A549 (cell line): ENCODE measurements around the gene RBM12. TPM values are rescaled to one million over a fixed set of nuclear protein-coding genes. Genes with fewer than 3 reads are reported as not detected.

Experiments
- ATAC-seq, 2 experiments: fragments of 200-7000 bp in 1 of 2; fragments of >200 bp in 1 of 2; cut with Nextera tagmentation in 1 of 2; cut with Tn5 transposase in 1 of 2; 3 replicates each; pipeline versions ENCODE4 v1.8.0 to v1.9.1; 2018 to 2020; ENCODE audit warnings: mild to moderate bottlenecking in 1 of 2, moderate library complexity in 1 of 2
- CTCF ChIA-PET: fragments of 300-600 bp; sonication (Branson Sonifier 250); formaldehyde crosslinking; extraction: SDS; loops from one replicate; lab custom pipeline; 2021; ENCODE audit warnings: antibody characterized with exemption, inconsistent platforms; lab: Yijun Ruan, JAX
- POLR2A ChIA-PET: fragments of 350-600 bp; formaldehyde crosslinking; extraction: SDS; loops from one replicate; lab custom pipeline; 2021; ENCODE audit warnings: antibody characterized with exemption, inconsistent platforms; lab: Yijun Ruan, JAX
- DNase-seq, 2 experiments: peaks; one replicate each; pipeline versions ENCODE4 v3.0.0 to v3.0.0-alpha.2; 2011 to 2016; ENCODE audit warnings: low read depth in 1 of 2, low spot score in 1 of 2
- FAIRE-seq: peaks from 2 replicates; lab custom pipeline; 2011; peaks lifted over from hg19 to GRCh38; lab: Jason Lieb, UNC
- H3K27ac ChIP-seq, 2 experiments: fragments of >200 bp; sonication (Bioruptor Twin); formaldehyde crosslinking; 3 replicates each; pipeline ENCODE4 v1.5.1; 2016 to 2017
- H3K4me1 ChIP-seq: fragments of >200 bp; sonication (Bioruptor Twin); formaldehyde crosslinking; 3 replicates; pipeline ENCODE4 v1.6.1; 2016
- H3K4me2 ChIP-seq: fragments of >200 bp; sonication (Bioruptor Twin); formaldehyde crosslinking; 3 replicates; pipeline ENCODE4 v1.6.1; 2016
- H3K4me3 ChIP-seq: fragments of >200 bp; sonication (Bioruptor Twin); formaldehyde crosslinking; 3 replicates; pipeline ENCODE4 v1.5.1; 2016
- H3K9me3 ChIP-seq: fragments of >200 bp; sonication (Bioruptor Twin); formaldehyde crosslinking; 3 replicates; pipeline ENCODE4 v1.6.1; 2016
- BHLHE40 ChIP-seq: IDR thresholded peaks from 2 replicates; pipeline ENCODE4 v1.6.1; 2012; ENCODE audit warnings: low read depth, low read length, inconsistent platforms
- CBX8 ChIP-seq: fragments of 200-600 bp; sonication (generic); IDR thresholded peaks from 2 replicates; pipeline ENCODE4 v1.6.1; 2016
- EHF ChIP-seq: fragments of 250-450 bp; sonication (Bioruptor Pico); IDR thresholded peaks from 2 replicates; pipeline ENCODE4 v1.5.0; 2020; ENCODE audit warnings: mild to moderate bottlenecking
- ELK1 ChIP-seq: fragments of 150-350 bp; IDR thresholded peaks from 2 replicates; pipeline ENCODE4 v1.6.1; 2014; ENCODE audit warnings: low read depth, mild to moderate bottlenecking, low read length
- FOSL2 ChIP-seq, 2 experiments: fragments of 450-650 bp in 1 of 2; fragments of >200 bp in 1 of 2; sonication (Bioruptor Twin) in 1 of 2; formaldehyde crosslinking; IDR thresholded peaks; 2 replicates each; pipeline versions ENCODE4 v1.5.0 to v1.6.1; 2016 to 2020; ENCODE audit warnings: mild to moderate bottlenecking in 1 of 2, moderate library complexity in 1 of 2
- FOXS1 ChIP-seq: fragments of 250-450 bp; sonication (Bioruptor Pico); IDR thresholded peaks from 2 replicates; pipeline ENCODE4 v1.5.0; 2020; ENCODE audit warnings: mild to moderate bottlenecking, moderate library complexity
- HES2 ChIP-seq: fragments of >200 bp; sonication (Bioruptor Twin); formaldehyde crosslinking; IDR thresholded peaks from 2 replicates; pipeline ENCODE4 v1.6.1; 2016
- HOXA7 ChIP-seq: fragments of 250-450 bp; sonication (Bioruptor Pico); IDR thresholded peaks from 2 replicates; pipeline ENCODE4 v1.5.0; 2020; ENCODE audit warnings: mild to moderate bottlenecking, moderate library complexity
- JUN ChIP-seq, 2 experiments: fragments of >200 bp; sonication (Bioruptor Twin); formaldehyde crosslinking; IDR thresholded peaks; 2 replicates in 1 of 2; 3 replicates in 1 of 2; pipeline ENCODE4 v1.6.1; 2016 to 2017
- JUNB ChIP-seq: fragments of >200 bp; sonication (Bioruptor Twin); formaldehyde crosslinking; IDR thresholded peaks from 2 replicates; pipeline ENCODE4 v1.6.1; 2016
- MAFK ChIP-seq: fragments of 450-650 bp; IDR thresholded peaks from 2 replicates; pipeline ENCODE4 v1.6.1; 2014; ENCODE audit not compliant: partially characterized antibody
- MAZ ChIP-seq: fragments of 150-350 bp; IDR thresholded peaks from 2 replicates; pipeline ENCODE4 v1.6.1; 2014; ENCODE audit warnings: antibody characterized with exemption, low read depth, low read length, borderline replicate concordance
- MYC ChIP-seq: IDR thresholded peaks from 2 replicates; pipeline ENCODE4 v1.6.1; 2012; ENCODE audit warnings: mild to moderate bottlenecking, inconsistent platforms, low read length, improper control_type of control experiment, borderline replicate concordance
- NFE2L2 ChIP-seq: fragments of 150-350 bp; conservative IDR thresholded peaks from 2 replicates; pipeline ENCODE4 v1.6.1; 2014; ENCODE audit warnings: low read length
- NPAS2 ChIP-seq: fragments of 250-450 bp; sonication (Bioruptor Pico); IDR thresholded peaks from 2 replicates; pipeline ENCODE4 v1.8.0; 2022; ENCODE audit warnings: mild to moderate bottlenecking, moderate library complexity, borderline replicate concordance
- PHF8 ChIP-seq: fragments of 200-600 bp; sonication (generic); IDR thresholded peaks from 2 replicates; pipeline ENCODE4 v1.6.1; 2016; ENCODE audit warnings: low read depth, mild to moderate bottlenecking, antibody characterized with exemption, moderate library complexity, borderline replicate concordance
- RAD21 ChIP-seq, 2 experiments: fragments of >200 bp in 1 of 2; sonication (Bioruptor Twin) in 1 of 2; formaldehyde crosslinking in 1 of 2; IDR thresholded peaks in 1 of 2; conservative IDR thresholded peaks in 1 of 2; 2 replicates in 1 of 2; 3 replicates in 1 of 2; pipeline ENCODE4 v1.6.1; 2012 to 2018; ENCODE audit warnings: inconsistent platforms in 1 of 2
- REST ChIP-seq: fragments of 200-600 bp; sonication (generic); IDR thresholded peaks from 2 replicates; pipeline ENCODE4 v1.6.1; 2016; ENCODE audit warnings: antibody characterized with exemption, mild to moderate bottlenecking, moderate library complexity
- RNF2 ChIP-seq: fragments of 200-600 bp; sonication (generic); IDR thresholded peaks from 2 replicates; pipeline ENCODE4 v1.6.1; 2016; ENCODE audit warnings: low read depth, mild to moderate bottlenecking, antibody characterized with exemption, moderate library complexity, borderline replicate concordance
- SMC3 ChIP-seq: fragments of >200 bp; sonication (Bioruptor Twin); formaldehyde crosslinking; IDR thresholded peaks from 3 replicates; pipeline ENCODE4 v1.6.1; 2018; ENCODE audit warnings: inconsistent platforms
- TP53 ChIP-seq: fragments of 250-450 bp; sonication (Bioruptor Pico); IDR thresholded peaks from 2 replicates; pipeline ENCODE4 v1.5.0; 2021; ENCODE audit warnings: mild to moderate bottlenecking, moderate library complexity
- ZNF302 ChIP-seq: fragments of 250-450 bp; sonication (Bioruptor Pico); IDR thresholded peaks from 2 replicates; pipeline ENCODE4 v1.9.0; 2021; ENCODE audit warnings: inconsistent platforms, mild to moderate bottlenecking, moderate library complexity
- WGBS: methylation state at CpG from one replicate; pipeline ENCODE4 v1.1.6; 2017; ENCODE audit errors: missing lambda C conversion rate; 5-methylcytosine and 5-hydroxymethylcytosine counted together
- polyA plus RNA-seq, 4 experiments: library from polyadenylated mRNA; depleted of rRNA in 3 of 4; stranded (reverse); fragments of >200 nt; fragmentation: RNase III in 1 of 4; extraction: RNeasy Plus Mini Kit Qiagen cat#74134 plus additional on column Dnase treatment in 1 of 4; gene quantifications; 2 replicates in 3 of 4; 3 replicates in 1 of 4; pipeline ENCODE4 v1.2.3, GENCODE V29; 2011 to 2017
- TF ChIP-seq, protein P1 (sequence below): IDR thresholded peaks from 2 replicates; pipeline ENCODE4 v1.6.1; 2012

RBM12 gene
- polyA plus RNA-seq, 2 of the 4 experiments (the other 2 are of a cell fraction) = 49.9 to 119 TPM

DNA sequence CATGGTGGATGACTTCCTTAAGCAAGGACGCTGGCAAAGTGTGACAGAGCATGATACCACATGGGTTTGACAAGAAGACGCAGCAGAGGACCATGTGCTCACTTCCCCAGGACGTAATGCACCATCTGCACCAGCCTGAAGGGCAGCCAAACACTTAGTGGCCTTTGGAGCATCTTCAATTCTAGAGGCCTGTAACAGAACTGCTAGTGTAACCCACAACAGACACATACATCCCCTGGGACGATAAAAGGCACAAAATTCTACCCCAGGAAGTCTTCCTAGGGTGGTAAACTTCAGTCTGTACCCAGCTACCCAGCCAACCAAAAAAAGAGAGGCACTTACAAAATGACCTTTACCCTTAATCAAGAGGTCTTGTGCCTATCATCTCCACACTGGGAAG lies 9.2 kb upstream of the RBM12 start:
- no peak for FAIRE-seq
- Histone ChIP-seq H3K9me3 (no peaks in the 10 kb centered on the region), H3K4me2 (no peak overlapping the region), H3K4me1 (no peaks in the 10 kb centered on the region), H3K4me3 (no peak overlapping the region), H3K27ac (no peak overlapping the region)
- ChIA-PET POLR2A (no interaction called here), CTCF (interaction anchor here (0.6 kb wide), 1 partner anchor 1620 kb away, joined by 3 read pairs; no protein-coding TSS in a partner anchor)
- no peak for ATAC-seq
- no peak for DNase-seq
- 87% methylated on average over 4 of the region's 4 CpGs for WGBS
- TF ChIP-seq FOXS1 (CRISPR knock-in tag) = no peak
- TF ChIP-seq HOXA7 (CRISPR knock-in tag) = no peak
- TF ChIP-seq NFE2L2 = no peak
- TF ChIP-seq JUNB = no peak
- TF ChIP-seq RAD21 (conservative IDR thresholded peaks at IDR 0.05 in 1 of 2, IDR thresholded peaks at IDR 0.05 in 1 of 2) = no peak
- TF ChIP-seq BHLHE40 = no peak
- no peak for TF ChIP-seq CBX8
- TF ChIP-seq MAFK = no peak
- TF ChIP-seq ZNF302 (CRISPR knock-in tag) = no peak
- TF ChIP-seq TP53 (CRISPR knock-in tag) = no peak
- TF ChIP-seq ELK1 = no peak
- TF ChIP-seq RNF2 = no peak

- WGBS = 46% methylated on average over 1 of the region's 1 CpG
These were observed 5.0 kb upstream of the RBM12 start for GRCh38 chr20:35669681-35670080.

More at GRCh38 chr20:35669681-35670080, 5.0 kb upstream of the RBM12 start:
- ATAC-seq = no peak
- no peaks in the 10 kb centered on the region for H3K4me1 ChIP-seq
- H3K4me3 ChIP-seq = no peak overlapping the region
- H3K9me3 ChIP-seq = no peaks in the 10 kb centered on the region
- no peak for TF ChIP-seq REST
- no peak for TF ChIP-seq HES2
- TF ChIP-seq, protein P1, sequence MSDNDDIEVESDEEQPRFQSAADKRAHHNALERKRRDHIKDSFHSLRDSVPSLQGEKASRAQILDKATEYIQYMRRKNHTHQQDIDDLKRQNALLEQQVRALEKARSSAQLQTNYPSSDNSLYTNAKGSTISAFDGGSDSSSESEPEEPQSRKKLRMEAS = no peak
- no peak for TF ChIP-seq JUN (IDR thresholded peaks at IDR 0.05)
- TF ChIP-seq MAFK = no peak
- no peak for TF ChIP-seq PHF8
- TF ChIP-seq EHF (CRISPR knock-in tag) = no peak
- no peak for TF ChIP-seq FOSL2 (IDR thresholded peaks at IDR 0.05)
- no peak for TF ChIP-seq FOSL2 (CRISPR knock-in tag; IDR thresholded peaks at IDR 0.05)
- TF ChIP-seq NPAS2 (CRISPR knock-in tag) = no peak
- TF ChIP-seq MYC = no peak
- no peak for TF ChIP-seq SMC3
- TF ChIP-seq MAZ = no peak
- POLR2A ChIA-PET = no interaction called here
- H3K27ac ChIP-seq = no peak overlapping the region
- CTCF ChIA-PET = interaction anchor here (1.4 kb wide), 1 partner anchor 24 kb away, joined by 3 read pairs; no protein-coding TSS in a partner anchor
- no peak for FAIRE-seq
- DNase-seq = no peak
- H3K4me2 ChIP-seq = no peak overlapping the region
